Pons (tissue), 1 donor: Measurements from ENCODE around the gene PERM1.

ENCODE experiments used
- DNase-seq: peaks from one replicate; pipeline ENCODE4 v3.0.0-alpha.2; 2016; ENCODE audit warnings: low spot score

The PERM1 gene

GRCh38 chr1:965526-966134 lies 16.3 kb downstream of the PERM1 start:
- no peak for DNase-seq

DNA sequence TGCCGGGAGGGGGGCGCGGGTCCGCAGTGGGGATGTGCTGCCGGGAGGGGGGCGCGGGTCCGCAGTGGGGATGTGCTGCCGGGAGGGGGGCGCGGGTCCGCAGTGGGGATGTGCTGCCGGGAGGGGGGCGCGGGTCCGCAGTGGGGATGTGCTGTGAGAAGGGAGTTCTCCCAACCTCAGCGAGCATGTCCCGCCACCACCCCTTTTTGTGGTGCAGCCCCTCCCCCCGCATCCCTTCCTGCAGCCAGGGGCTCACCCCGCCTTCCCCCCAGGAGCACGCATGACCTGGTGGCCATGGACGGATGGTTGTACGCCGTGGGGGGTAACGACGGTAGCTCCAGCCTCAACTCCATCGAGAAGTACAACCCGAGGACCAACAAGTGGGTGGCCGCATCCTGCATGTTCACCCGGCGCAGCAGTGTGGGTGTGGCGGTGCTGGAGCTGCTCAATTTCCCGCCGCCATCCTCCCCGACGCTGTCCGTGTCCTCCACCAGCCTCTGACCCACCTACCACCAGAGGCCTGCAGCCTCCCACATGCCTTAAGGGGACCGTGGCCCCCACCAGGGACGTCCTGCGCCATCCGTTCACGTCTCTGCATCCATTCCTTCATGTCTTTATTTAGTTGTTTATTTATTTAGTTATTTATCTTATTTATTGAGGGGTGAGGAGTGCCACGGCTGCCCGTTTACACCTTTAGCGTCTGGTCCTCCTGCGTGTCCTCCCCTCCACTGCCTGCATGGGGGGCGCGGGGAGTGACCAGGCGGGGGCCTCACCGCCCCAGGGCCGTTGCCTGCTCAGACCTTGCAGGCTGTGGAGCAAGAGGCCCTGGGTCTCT lies 17.0 kb downstream of the PERM1 start:
- DNase-seq, result no peak

GRCh38 chr1:963746-964525 lies 18.0 kb downstream of the PERM1 start:
- no peak for DNase-seq

DNA sequence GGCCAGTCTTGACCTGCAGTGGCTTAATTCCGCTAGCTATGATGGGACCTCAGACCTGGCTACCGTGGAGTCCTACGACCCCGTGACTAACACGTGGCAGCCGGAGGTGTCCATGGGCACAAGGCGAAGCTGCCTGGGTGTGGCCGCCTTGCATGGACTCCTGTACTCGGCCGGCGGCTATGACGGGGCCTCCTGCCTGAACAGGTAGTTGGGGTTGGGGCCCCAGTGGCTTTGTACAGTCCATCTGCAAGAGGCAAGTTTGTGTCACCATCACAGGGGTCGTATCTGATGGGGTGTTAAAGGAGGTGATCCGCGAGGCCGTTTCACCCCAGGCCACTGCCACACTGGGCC lies 18.6 kb downstream of the PERM1 start:
- DNase-seq, result no peak

DNA sequence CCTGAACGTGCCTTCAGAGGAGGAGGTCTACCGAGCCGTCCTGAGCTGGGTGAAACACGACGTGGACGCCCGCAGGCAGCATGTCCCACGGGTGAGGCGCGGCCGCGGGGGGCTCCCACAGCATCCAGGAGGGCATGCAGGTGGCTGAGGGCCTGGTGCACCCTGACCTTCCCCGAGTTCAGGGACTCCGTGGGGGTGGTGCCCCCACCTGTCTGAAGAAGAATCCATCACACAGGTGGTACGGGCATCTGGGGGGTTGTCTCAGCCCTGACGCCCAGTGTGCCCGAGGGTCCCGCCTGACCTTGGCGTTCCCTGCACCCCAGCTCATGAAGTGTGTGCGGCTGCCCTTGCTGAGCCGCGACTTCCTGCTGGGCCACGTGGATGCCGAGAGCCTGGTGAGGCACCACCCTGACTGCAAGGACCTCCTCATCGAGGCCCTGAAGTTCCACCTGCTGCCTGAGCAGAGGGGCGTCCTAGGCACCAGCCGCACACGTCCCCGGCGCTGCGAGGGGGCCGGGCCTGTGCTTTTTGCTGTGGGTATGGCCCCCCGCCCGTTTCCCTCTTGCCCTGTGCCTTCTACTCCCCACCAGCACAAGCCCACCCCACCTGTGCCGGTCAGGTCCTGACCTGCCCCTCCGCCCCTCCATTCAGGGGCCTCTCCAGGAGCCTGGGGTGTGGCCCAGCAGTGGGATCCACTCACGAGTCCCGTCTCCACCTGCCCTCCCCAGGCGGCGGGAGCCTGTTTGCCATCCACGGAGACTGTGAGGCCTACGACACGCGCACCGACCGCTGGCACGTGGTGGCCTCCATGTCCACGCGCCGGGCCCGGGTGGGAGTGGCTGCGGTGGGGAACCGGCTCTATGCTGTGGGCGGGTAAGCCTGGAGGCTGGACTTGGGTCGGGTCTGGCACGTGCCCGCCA lies 19.3 kb downstream of the PERM1 start:
- DNase-seq, result no peak

DNA sequence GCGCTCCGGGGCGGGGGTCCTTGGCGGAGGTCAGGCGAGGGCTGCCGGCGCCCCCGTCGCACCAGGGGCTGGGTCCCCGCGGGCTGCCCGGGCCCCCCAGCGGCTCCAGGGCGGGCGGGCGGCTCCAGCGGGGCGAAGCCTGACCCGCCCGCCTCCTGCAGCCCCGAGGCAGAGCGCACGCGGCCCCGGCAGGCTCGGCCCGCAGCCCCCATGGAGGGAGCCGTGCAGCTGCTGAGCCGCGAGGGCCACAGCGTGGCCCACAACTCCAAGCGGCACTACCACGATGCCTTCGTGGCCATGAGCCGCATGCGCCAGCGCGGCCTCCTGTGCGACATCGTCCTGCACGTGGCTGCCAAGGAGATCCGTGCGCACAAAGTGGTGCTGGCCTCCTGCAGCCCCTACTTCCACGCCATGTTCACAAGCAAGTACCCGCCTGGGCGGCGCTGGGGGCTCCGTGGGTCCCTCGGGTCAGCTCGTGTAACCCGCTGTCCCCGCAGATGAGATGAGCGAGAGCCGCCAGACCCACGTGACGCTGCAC lies 20.7 kb downstream of the PERM1 start:
- no peak for DNase-seq

DNA sequence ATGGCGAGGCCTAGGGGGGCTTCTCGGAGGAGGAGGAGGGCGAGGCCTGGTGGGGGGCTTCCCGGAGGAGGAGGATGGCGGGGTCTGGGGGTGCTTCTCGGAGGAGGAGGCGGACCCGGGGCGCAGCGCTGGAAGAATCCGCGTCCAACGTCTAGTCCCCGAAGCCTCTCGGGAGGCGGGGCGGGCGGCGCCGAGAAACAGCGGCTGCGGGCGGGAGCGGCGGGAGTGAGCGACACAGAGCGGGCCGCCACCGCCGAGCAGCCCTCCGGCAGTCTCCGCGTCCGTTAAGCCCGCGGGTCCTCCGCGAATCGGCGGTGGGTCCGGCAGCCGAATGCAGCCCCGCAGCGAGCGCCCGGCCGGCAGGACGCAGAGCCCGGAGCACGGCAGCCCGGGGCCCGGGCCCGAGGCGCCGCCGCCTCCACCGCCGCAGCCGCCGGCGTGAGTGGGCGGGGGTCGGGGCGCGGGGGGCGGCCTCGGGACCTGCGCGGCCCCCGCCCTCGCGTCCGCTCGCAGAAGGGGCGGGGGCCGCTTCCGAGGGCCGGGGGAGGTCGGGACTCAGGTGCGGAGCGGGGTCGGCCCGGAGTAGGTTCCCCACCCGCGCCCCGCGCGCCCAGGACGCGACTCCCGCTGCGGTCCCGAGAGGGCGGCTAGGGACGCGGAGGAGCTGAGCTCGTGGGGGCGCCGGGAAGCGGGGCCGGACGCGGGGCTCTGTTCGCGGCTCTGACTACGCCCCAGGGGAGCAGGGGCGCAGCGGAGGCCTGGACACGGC lies 21.3 kb downstream of the PERM1 start, which contains the start of gene KLHL17:
Gene KLHL17 (plus strand): TSS at position 222 of the 769 bp plus-strand sequence. CDS start 110 bp downstream, at position 332.
- DNase-seq, result no peak

DNA sequence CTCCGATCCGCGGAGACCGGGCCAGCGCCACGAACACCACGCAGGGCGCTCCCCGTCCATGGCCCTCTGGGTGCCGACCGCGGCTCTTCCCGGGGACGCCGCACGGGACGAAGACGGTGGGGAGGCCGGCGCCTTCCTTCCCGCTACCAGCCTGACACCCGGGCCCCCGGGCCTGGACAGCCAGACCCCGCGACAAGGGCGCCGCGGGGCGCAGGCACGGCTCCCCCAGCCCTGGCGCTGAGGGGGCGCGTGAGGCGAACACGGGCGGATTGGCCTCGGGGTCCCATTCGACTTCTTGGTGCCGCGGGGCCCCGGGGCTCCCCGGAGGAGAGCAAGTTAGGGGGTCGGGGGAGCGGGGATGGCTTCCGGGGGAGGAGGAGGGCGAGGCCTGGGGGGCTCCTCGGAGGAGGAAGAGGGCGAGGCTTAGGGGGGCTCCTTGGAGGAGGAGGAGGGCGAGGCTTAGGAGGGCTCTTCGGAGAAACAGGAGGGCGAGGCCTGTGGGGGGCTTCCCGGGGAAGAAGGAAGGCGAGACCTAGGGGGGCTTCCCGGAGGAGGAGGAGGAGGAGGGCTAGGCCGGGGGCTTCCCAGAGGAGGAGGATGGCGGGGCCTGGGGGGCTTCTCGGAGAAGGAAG lies 22.0 kb downstream of the PERM1 start:
- DNase-seq, result no peak

- DNase-seq, result peak; percentile 67
Observed at GRCh38 chr1:958823-959730, 22.8 kb downstream of the PERM1 start, which contains the start of gene NOC2L. Gene NOC2L, minus strand, starts transcription at chr1:959256. Its CDS starts 16 bp downstream, at chr1:959240.

DNA sequence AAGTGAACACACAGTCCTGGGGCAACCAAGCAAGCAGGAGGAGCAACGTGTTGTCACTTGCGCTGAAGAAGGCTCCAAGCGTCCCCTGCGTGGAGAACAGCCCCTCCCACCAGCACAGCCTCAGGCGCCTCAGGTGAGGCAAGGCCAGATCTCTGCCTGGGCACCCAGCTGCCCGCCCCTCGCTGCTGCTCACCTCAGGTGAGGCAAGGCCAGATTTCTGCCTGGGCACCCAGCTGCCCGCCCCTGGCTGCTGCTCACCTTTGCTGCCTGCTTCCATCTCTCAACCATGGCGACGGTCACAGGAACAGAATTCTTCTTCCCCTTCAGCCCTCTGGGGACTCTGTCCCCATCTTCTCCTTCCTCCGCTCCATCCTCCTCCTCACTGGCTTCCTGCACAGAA lies 25.3 kb downstream of the PERM1 start:
- DNase-seq, result no peak

GRCh38 chr1:955474-955873 lies 26.4 kb downstream of the PERM1 start:
- DNase-seq, result no peak

- no peak for DNase-seq
Observed at GRCh38 chr1:954927-955326, 27.0 kb downstream of the PERM1 start.

DNA sequence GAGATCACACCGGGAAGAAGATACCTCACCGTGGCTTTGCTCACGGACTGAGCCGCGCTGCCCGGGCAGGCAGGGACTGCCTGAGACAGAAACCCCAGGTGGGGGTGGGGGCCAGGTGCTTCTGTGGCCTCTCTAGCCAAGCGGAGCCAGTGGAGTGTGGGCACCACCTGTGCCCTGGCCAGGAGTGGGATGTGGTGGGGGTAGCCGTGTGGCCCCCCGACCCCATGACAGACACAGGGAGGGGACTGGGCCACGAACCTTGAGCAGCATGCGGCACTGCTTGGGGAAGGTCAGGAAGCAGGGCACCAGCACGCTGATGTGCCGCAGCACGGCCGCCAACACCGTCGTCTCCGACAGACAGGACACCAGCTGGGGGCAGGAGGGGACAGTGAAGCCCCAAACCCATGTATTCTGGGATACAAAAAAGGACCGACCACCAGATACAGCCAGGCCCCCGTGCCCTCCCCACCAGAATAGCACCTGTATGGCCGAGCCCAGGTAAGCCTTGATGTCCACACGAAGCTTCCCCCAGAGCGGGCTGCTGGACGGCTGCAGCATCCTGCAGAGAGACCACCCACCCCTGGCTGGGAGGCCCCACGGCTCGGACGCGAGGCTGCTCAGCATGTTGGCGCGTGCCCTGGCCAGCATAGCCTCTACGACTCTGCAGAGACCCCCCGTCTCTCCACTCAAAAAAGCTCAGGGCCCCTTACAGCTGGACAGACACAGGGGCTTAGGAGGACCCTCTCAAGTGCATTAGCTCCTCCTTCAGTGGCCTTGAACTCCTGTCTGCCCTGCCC lies 28.2 kb downstream of the PERM1 start:
- no peak for DNase-seq

DNA sequence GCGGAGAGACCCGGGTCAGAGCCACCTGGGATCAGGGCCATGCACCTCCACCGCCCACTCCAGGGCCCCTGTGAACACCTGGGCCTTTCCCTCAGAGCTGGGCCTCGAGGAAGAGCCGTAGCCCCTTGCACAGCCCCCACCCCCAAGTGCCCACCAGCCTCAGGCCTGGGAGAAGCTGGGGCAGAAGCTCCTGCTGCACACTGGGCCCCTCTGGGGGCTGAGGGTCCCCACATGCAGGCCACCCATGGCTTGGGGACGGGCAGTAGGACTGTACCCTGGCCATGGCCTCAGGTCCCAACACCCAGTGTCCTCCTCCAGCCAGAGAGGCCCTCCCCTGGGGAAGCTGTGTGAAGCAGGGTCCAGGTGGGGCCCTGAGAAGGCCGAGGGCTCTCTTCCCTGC lies 29.3 kb downstream of the PERM1 start:
- no peak for DNase-seq

DNA sequence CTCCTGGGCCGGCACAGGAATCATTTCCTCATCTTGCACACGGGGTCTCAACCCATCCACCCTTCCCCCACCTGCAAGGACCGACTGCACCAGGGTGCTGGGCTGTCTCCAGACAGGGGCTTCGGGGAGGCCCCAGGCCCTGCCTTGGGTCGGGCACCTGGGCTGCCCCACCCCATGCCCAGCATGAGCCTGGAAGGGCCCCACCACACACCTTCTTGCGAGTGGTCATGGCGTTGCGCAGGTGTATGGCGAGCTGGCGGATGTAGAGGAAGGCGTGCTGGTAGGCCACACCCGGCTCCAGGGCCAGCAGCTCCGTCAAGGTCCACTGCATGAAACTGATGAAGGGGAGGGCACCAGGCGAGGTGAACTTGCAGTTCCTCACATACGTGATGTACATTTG lies 29.7 kb downstream of the PERM1 start:
- DNase-seq, result no peak

DNA sequence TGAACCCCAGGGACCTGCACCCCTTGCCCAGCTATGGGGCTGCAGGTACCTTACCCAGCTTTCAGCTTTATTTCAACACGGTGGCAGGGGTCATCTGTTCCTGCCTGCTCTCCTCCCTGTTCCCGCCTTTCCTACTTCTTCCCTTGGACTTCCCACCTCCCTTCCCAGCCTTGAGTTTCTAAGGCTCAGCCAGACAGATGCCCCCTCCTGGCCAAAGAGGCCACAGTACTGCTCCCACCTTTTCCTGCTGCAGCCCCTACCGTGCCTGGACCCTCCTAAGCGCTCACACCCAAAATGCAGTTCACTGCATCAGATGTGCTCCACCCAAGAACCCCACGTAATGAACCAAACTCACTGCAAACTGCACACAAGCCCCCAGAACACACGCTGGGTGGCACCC lies 30.5 kb downstream of the PERM1 start:
- no peak for DNase-seq

DNA sequence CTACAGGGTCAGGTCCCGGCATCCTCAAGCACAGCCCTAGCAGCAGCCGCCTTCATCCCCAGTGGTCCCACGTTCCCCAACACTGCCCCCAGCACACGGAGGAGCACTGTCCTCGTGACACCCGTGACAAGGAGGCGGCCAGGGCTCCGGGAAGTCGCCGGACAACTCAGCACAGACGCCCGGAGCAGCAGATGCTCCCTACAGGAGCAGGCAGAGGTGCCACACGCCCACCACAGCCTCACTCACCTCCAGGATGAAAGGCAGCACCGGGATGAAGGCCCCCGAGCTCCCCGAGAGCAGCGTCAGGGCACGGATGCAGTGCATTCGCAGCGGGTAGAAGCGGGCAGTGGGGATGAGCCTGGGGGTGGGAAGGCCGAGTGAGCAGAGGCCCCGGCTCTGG lies 31.0 kb downstream of the PERM1 start:
- DNase-seq, result no peak

GRCh38 chr1:950268-950667 lies 31.6 kb downstream of the PERM1 start:
- DNase-seq, result no peak
